PC-3 (cell line): ENCODE data around the gene ISYNA1.

ENCODE experiments used
- CTCF ChIP-seq: fragments of 300-600 bp; sonication (generic); conservative IDR thresholded peaks from 2 replicates; pipeline ENCODE4 v1.5.1; 2017; ENCODE audit warnings: antibody characterized with exemption, low read depth, mild to moderate bottlenecking, low read length
- EZH2 ChIP-seq: fragments of 300-600 bp; sonication (generic); IDR thresholded peaks from one replicate; pipeline ENCODE4 v1.6.1; 2017; ENCODE audit warnings: antibody characterized with exemption, mild to moderate bottlenecking, low read length; ENCODE audit not compliant: unreplicated experiment
- EZH2phosphoT487 ChIP-seq: fragments of 300-600 bp; sonication (generic); IDR thresholded peaks from 2 replicates; pipeline ENCODE4 v1.6.1; 2018; ENCODE audit warnings: mild to moderate bottlenecking, antibody characterized with exemption, low read length, borderline replicate concordance

- TF ChIP-seq CTCF (no peak), EZH2 (no peak), EZH2phosphoT487 (no peak)
Measured at GRCh38 chr19:18432275-18433014, 5.5 kb downstream of the ISYNA1 start.
